Fibroblast of the aortic adventitia (primary cell): ENCODE measurements around the gene SERINC3. TPM values are rescaled to one million over a fixed set of nuclear protein-coding genes. Genes with fewer than 3 reads are reported as not detected.

Experiments used
- DNase-seq: peaks from one replicate; pipeline ENCODE4 v3.0.0-alpha.2; 2010; ENCODE audit warnings: low read depth
- H3K4me3 ChIP-seq: 2 replicates; pipeline ENCODE4 v1.5.1; 2011; ENCODE audit warnings: low read depth, mild to moderate bottlenecking, control low read depth, low read length, moderate library complexity
- total RNA-seq: library from RNA; depleted of rRNA; stranded (reverse); fragments of >200 nt; gene quantifications from 2 replicates; pipeline ENCODE4 v1.2.3, GENCODE V29; 2012; ENCODE audit warnings: low replicate concordance
- TF ChIP-seq, protein P1 (sequence below): IDR thresholded peaks from 2 replicates; pipeline ENCODE4 v1.5.1; 2011; ENCODE audit warnings: mild to moderate bottlenecking, low read length, control low read depth, inconsistent platforms; ENCODE audit not compliant: insufficient read depth

Gene SERINC3
- total RNA-seq, 1 donor = 160 TPM

DNA sequence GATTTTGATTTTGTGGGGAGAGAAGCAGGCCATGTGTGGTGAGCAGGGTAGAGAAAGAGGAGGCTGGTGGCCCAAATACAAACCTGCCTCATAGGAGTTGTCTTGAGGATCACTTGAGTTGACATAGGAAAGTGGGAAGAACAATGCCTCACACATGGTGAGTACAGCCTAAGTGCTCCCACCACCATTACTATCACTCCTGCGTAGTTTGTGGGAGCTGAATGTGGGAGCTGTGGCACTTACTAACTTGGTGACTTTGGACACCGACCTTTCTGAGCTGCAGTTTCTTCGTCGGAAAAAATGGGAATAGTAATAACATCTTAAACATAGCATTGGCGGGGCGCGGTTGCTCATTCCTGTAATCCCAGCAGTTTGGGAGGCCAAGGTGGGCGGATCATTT is 25.5 kb upstream of the SERINC3 start:
- H3K4me3 ChIP-seq = no peak overlapping the region
- no peak for DNase-seq
- TF ChIP-seq, protein P1, sequence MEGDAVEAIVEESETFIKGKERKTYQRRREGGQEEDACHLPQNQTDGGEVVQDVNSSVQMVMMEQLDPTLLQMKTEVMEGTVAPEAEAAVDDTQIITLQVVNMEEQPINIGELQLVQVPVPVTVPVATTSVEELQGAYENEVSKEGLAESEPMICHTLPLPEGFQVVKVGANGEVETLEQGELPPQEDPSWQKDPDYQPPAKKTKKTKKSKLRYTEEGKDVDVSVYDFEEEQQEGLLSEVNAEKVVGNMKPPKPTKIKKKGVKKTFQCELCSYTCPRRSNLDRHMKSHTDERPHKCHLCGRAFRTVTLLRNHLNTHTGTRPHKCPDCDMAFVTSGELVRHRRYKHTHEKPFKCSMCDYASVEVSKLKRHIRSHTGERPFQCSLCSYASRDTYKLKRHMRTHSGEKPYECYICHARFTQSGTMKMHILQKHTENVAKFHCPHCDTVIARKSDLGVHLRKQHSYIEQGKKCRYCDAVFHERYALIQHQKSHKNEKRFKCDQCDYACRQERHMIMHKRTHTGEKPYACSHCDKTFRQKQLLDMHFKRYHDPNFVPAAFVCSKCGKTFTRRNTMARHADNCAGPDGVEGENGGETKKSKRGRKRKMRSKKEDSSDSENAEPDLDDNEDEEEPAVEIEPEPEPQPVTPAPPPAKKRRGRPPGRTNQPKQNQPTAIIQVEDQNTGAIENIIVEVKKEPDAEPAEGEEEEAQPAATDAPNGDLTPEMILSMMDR = no peak

DNA sequence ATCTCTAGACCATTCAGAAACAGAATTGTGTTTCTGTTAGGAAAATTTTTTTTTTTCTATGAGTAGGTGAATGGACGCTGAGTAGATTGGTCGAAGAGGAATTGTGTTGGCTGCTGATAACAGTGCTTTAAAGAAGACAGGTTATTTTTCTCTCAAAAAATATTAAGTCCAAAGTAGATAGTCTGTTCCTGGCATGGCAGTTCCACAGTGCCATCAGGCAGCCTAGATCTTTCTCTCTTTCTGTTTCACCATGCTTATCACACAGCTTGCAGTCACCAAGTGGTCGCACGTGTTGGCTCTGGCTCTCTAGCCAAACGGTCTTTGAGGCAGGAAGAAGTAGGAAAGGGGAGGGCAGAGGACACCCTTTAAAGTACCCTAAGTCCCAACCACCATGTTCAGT is 22.4 kb upstream of the SERINC3 start:
- no peak overlapping the region for H3K4me3 ChIP-seq
- no peak for DNase-seq
- TF ChIP-seq, protein P1 = no peak

DNA sequence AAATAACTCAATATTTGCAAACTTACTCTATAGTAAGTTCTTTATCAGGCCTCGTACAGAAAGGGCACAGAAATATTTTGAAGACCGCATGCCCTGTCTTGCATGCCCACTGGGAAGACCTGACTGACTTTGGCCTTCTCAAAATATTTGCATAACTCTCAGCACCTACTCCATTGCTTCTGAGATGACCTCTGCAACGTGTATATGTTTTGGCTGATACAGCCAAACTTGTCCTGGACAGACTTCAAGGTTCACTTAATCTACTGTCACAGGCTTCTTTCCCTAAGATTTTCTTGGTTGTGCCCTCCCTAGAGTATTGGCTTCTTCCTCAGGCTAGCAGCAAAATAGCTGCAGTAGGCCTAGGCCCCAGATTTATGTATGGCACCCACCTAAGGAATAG is 21.5 kb upstream of the SERINC3 start:
- DNase-seq = no peak
- no peak overlapping the region for H3K4me3 ChIP-seq
- TF ChIP-seq, protein P1 = no peak

DNA sequence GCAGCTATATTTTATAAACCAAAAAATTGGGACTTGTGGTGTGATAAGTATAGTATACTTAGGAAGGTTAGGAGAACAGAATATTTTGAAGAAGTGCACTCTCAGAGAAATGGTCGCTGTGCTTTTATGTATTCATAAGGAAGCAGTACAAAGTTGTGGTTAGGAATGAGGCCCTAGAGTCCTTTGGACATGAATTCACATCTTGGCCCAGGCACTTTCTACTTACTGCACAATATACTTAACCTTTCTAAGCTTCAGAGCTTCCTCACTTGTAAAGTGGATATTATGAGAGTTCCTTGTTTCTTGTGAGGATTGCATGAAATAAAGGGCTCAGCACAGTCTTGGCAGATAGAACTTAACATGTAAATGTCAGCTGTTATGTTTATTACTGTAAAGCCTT is 21.0 kb upstream of the SERINC3 start:
- DNase-seq = no peak
- TF ChIP-seq, protein P1 = no peak

DNA sequence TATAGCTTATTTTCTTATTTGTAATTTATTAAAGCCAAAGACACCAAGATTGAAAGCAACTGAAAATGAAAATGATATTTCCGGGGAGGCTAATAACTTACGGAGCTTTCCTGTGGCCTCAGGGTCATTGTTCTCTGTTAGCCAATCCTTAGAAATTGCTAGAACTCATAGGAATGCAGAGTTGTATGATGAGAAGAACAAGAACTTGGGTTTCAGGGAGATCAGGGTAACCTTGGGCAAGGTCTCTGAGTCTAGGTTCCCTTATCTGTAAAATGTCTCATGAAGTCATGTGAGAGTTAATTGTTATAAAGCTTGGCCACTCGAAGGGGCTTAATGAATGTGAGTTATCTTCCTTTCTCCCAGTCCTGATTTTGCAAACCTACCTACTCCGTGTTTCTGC is 20.1 kb upstream of the SERINC3 start:
- TF ChIP-seq, protein P1 = no peak
- DNase-seq = no peak
- H3K4me3 ChIP-seq = no peak overlapping the region

More for the DNA sequence above, 21.0 kb upstream of the SERINC3 start:
- H3K4me3 ChIP-seq = no peak overlapping the region

DNA sequence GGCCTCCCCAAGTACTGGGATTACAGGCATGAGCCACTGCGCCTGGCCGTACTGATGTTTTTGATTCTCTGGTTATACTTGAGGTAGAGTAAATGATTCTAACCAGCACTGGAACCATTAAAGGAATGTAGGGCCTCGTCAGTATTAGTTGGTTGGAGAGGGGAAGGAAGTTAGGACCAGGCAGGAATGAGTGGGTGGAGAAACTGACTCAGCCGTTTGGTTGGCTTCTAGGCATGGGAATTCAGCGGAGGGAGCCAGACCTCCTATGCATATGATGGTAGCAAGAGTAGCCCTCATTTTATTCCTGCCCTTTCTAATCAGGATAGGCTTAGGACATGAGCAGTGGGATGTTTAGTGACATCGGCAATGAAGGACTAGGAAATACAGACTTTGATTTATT is 19.0 kb upstream of the SERINC3 start:
- no peak overlapping the region for H3K4me3 ChIP-seq
- TF ChIP-seq, protein P1 = no peak
- peak; percentile 64 for DNase-seq

DNA sequence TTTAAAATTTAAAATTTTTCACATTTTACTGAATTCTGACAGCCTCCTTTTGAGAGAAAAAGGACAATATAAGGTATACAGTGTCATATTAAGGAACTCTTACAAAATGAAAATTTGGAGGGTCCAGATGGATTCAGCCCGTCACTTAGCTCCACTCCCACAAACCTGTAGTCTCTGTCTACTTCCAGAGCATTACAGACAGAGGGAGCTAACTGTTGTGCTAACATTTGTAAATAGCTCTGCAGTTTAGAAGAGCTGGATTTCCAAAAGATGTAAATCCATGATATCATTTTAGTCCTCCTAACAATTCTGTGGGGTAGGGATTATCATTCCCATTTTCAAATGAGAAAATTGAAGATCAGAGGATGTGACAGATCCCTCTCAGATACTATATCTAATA is 16.1 kb upstream of the SERINC3 start:
- TF ChIP-seq, protein P1 = peak; percentile 41
- peak; percentile 47 for DNase-seq
- H3K4me3 ChIP-seq = no peak overlapping the region
